Uterus (tissue), 4 donors: ENCODE results near the gene PCDHGA7. TPM values are rescaled to one million over a fixed set of nuclear protein-coding genes. Genes with fewer than 3 reads are reported as not detected.
A peak's percentile ranks its signal among the peaks of the same experiment; 100 is the strongest.
"Not testable (repeated sequence)": the region's sequence is repeated elsewhere in the genome, so short reads cannot be mapped to it uniquely, and the experiment has no call there.

Source experiments
- DNase-seq, 2 donors: peaks; one replicate each; pipeline ENCODE4 v3.0.0-alpha.2; 2019 to 2020
- H3K27ac ChIP-seq, 2 donors: fragments of 200-600 bp; sonication (generic); 1 replicate in 1 of 2; 2 replicates in 1 of 2; pipeline ENCODE4 v1.5.1; 2016 to 2018
- H3K27me3 ChIP-seq, 2 donors: fragments of 200-600 bp; sonication (generic); one replicate each; pipeline ENCODE4 v1.5.1; 2018 to 2019; ENCODE audit warnings: control low read depth in 1 of 2
- H3K36me3 ChIP-seq, 2 donors: fragments of 200-600 bp; sonication (generic); one replicate each; pipeline ENCODE4 v1.5.1; 2019; ENCODE audit warnings: control low read depth in 1 of 2
- H3K4me1 ChIP-seq, 2 donors: fragments of 200-600 bp; sonication (generic); one replicate each; pipeline ENCODE4 v1.5.1; 2018 to 2019; ENCODE audit warnings: control low read depth in 1 of 2
- H3K4me3 ChIP-seq, 2 donors: fragments of 200-600 bp; sonication (generic); 1 replicate in 1 of 2; 2 replicates in 1 of 2; pipeline ENCODE4 v1.5.1; 2018 to 2019; ENCODE audit warnings: mild to moderate bottlenecking in 1 of 2
- H3K9me3 ChIP-seq, 2 donors: fragments of 200-600 bp; sonication (generic); one replicate each; pipeline ENCODE4 v1.5.1; 2019; ENCODE audit warnings: control low read depth in 1 of 2
- POLR2A ChIP-seq, 2 donors: fragments of 450-650 bp; IDR thresholded peaks; one replicate each; pipeline ENCODE4 v1.6.1; 2016; ENCODE audit warnings: antibody characterized with exemption in 2 of 2, mild to moderate bottlenecking in 1 of 2, moderate library complexity in 1 of 2
- intact Hi-C: fragments of 100-400 bp; cut with DNase I; formaldehyde crosslinking; loops from one replicate; pipeline ENCODE4 v1.15.1; 2023; ENCODE audit warnings: low total_unique reads
- total RNA-seq, 4 donors: library from RNA; depleted of rRNA in 3 of 4; stranded (reverse); fragments of >200 nt in 3 of 4; gene quantifications; one replicate each; pipeline versions ENCODE4 v1.1.0 to v1.2.4, GENCODE V29; 2014 to 2023
- TF ChIP-seq, protein P1 (sequence below), 4 experiments: fragments of 200-600 bp in 2 of 4; fragments of 450-650 bp in 2 of 4; sonication (generic) in 2 of 4; IDR thresholded peaks; one replicate each; pipeline ENCODE4 v1.5.1; 2016 to 2019; ENCODE audit warnings: antibody characterized with exemption in 4 of 4, mild to moderate bottlenecking in 2 of 4, moderate library complexity in 1 of 4
- donor health status: DM: yes; HTN: yes; CAD: no.

PCDHGA7 gene
- total RNA-seq, 4 donors from 2014 or later, result 10.0 to 14.1 (median 11.8) TPM

DNA sequence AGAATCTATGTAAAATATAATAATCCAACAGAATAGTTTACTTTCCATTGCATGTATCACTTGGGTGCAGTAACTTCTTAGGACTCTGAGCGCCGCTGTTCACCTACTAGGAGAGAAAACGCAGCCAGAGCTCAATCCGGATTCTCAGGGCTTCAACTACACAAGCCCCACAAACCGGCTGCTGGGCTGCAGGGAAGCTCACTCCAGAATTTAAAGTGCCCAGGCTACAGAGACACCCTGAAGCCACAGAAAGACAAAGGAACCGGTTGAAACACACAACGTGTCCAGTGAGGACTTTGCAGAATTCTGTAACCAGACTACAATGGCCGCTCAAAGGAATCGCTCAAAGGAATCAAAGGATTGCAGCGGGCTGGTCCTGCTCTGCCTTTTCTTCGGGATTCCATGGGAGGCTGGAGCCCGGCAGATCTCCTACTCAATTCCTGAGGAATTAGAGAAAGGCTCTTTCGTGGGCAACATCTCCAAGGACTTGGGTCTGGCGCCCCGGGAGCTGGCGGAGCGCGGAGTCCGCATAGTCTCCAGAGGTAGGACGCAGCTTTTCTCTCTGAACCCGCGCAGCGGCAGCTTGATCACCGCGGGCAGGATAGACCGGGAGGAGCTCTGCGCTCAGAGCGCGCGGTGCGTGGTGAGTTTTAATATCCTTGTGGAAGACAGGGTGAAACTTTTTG lies 30.5 kb downstream of the PCDHGA7 start, which contains the start of gene PCDHGA10:
PCDHGA10 (plus strand) TSS at position 134 of the 686 bp plus-strand sequence; CDS start at position 323, 189 bp downstream.
- TF ChIP-seq, protein P1, sequence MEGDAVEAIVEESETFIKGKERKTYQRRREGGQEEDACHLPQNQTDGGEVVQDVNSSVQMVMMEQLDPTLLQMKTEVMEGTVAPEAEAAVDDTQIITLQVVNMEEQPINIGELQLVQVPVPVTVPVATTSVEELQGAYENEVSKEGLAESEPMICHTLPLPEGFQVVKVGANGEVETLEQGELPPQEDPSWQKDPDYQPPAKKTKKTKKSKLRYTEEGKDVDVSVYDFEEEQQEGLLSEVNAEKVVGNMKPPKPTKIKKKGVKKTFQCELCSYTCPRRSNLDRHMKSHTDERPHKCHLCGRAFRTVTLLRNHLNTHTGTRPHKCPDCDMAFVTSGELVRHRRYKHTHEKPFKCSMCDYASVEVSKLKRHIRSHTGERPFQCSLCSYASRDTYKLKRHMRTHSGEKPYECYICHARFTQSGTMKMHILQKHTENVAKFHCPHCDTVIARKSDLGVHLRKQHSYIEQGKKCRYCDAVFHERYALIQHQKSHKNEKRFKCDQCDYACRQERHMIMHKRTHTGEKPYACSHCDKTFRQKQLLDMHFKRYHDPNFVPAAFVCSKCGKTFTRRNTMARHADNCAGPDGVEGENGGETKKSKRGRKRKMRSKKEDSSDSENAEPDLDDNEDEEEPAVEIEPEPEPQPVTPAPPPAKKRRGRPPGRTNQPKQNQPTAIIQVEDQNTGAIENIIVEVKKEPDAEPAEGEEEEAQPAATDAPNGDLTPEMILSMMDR (IDR thresholded peaks at IDR 0.05), result peak in 1 of 4 experiments; percentile 4
- no peak for TF ChIP-seq POLR2A (IDR thresholded peaks at IDR 0.05)
- H3K36me3 ChIP-seq, result no peaks in the 10 kb centered on the region
- H3K4me1 ChIP-seq, result no peaks in the 10 kb centered on the region
- peaks cover 6 to 97% of the 10 kb centered on the region in 2 donors for H3K9me3 ChIP-seq
- H3K27ac ChIP-seq, result no peak within 1 kb of the TSS
- H3K27me3 ChIP-seq, result no peaks in the 10 kb centered on the region
- intact Hi-C loops, result no loop called here
- DNase-seq, result no peak
- no peak within 1 kb of the TSS for H3K4me3 ChIP-seq

DNA sequence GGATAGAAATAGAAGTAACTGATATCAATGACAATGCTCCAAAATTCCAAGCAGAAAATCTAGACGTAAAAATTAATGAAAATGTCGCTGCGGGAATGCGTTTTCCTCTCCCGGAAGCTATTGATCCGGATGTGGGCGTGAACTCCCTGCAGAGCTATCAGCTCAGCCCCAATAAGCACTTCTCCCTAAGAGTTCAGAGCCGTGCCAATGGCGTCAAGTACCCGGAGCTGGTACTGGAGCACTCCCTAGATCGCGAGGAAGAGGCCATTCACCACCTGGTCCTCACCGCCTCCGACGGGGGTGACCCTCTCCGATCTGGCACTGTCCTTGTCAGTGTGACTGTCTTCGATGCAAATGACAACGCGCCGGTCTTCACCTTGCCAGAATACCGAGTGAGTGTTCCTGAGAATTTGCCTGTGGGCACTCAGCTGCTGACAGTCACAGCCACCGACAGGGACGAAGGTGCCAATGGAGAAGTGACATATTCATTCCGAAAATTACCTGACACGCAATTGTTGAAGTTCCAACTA lies 31.1 kb downstream of the PCDHGA7 start:
- no peak overlapping the region for H3K27ac ChIP-seq
- H3K9me3 ChIP-seq, result peaks cover 6 to 97% of the 10 kb centered on the region in 2 donors
- no peak overlapping the region for H3K4me3 ChIP-seq
- no peaks in the 10 kb centered on the region for H3K4me1 ChIP-seq
- no peaks in the 10 kb centered on the region for H3K36me3 ChIP-seq
- no peaks in the 10 kb centered on the region for H3K27me3 ChIP-seq
- no peak for DNase-seq
- intact Hi-C loops, result no loop called here
- TF ChIP-seq POLR2A (IDR thresholded peaks at IDR 0.05), result no peak

DNA sequence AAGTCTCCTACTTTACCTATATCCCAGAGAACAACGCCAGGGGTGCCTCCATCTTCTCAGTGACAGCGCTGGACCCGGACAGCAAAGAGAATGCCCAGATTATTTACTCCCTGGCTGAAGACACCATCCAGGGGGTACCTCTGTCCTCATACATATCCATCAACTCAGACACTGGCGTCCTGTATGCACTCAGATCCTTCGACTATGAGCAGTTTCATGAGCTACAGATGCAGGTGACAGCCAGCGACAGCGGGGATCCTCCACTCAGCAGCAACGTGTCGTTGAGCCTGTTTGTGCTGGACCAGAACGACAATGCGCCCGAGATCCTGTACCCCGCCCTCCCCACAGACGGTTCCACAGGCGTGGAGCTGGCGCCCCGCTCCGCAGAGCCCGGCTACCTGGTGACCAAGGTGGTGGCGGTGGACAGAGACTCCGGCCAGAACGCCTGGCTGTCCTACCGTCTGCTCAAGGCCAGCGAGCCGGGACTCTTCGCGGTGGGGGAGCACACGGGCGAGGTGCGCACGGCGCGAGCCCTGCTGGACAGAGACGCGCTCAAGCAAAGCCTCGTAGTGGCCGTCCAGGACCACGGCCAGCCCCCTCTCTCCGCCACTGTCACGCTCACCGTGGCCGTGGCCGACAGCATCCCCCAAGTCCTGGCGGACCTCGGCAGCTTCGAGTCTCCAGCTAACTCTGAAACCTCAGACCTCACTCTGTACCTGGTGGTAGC lies 32.2 kb downstream of the PCDHGA7 start:
- H3K4me3 ChIP-seq, DNase-seq, H3K27ac ChIP-seq, H3K36me3 ChIP-seq, H3K4me1 ChIP-seq, H3K27me3 ChIP-seq, intact Hi-C loops: not testable (repeated sequence)
- H3K9me3 ChIP-seq, result peaks cover 6 to 97% of the 10 kb centered on the region in 2 donors

DNA sequence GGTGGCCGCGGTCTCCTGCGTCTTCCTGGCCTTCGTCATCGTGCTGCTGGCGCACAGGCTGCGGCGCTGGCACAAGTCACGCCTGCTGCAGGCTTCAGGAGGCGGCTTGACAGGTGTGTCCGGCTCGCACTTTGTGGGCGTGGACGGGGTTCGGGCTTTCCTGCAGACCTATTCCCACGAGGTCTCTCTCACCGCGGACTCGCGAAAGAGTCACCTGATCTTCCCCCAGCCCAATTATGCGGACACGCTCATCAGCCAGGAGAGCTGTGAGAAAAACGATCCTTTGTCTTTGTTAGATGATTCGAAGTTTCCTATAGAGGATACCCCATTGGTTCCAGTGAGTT lies 32.7 kb downstream of the PCDHGA7 start:
- H3K36me3 ChIP-seq, H3K4me3 ChIP-seq, H3K4me1 ChIP-seq, intact Hi-C loops, H3K27me3 ChIP-seq, H3K27ac ChIP-seq, DNase-seq: not testable (repeated sequence)
- peaks cover 6 to 97% of the 10 kb centered on the region in 2 donors for H3K9me3 ChIP-seq

DNA sequence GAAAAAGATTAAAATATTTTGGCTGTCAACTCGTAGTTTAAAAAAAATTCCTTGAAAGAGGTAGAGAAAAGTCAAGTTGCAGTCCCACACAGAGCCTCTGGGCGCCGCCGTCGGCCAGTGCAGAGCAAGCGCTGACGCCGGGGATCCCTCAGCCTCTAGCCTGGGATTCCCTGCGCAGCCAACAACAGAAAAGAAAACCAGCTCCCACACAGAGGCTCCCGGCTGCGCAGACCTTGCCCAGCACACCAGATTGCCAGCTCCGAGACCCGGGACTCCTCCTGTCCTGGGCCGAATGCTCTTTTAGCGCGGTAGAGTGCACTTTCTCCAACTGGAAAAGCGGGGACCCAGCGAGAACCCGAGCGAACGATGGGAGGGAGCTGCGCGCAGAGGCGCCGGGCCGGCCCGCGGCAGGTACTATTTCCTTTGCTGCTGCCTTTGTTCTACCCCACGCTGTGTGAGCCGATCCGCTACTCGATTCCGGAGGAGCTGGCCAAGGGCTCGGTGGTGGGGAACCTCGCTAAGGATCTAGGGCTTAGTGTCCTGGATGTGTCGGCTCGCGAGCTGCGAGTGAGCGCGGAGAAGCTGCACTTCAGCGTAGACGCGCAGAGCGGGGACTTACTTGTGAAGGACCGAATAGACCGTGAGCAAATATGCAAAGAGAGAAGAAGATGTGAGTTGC lies 35.1 kb downstream of the PCDHGA7 start, which contains the start of gene PCDHGB7:
PCDHGB7 (plus strand) TSS at position 184 of the 679 bp plus-strand sequence; CDS start at position 367, 183 bp downstream.
- intact Hi-C loops, result not testable (repeated sequence)
- H3K4me3 ChIP-seq, result peak within 1 kb of the TSS; percentile 2 to 32
- peak within 1 kb of the TSS in 1 of 2 donors; percentile 44 for H3K27ac ChIP-seq

More for the DNA sequence above, 35.1 kb downstream of the PCDHGA7 start, which contains the start of gene PCDHGB7:
- TF ChIP-seq, protein P1 (IDR thresholded peaks at IDR 0.05), result peak; percentile 30 to 59 (median 44)
- H3K27me3 ChIP-seq, H3K36me3 ChIP-seq, H3K4me1 ChIP-seq: not testable (repeated sequence)
- DNase-seq, result peak; percentile 54 to 61
- peaks cover 6 to 97% of the 10 kb centered on the region in 2 donors for H3K9me3 ChIP-seq
